Activated T-cell treated with anti-CD3 and anti-CD28 coated beads for 24 hours (primary cell): ENCODE measurements around the gene GFPT1.

Experiments
- DNase-seq: peaks from one replicate; pipeline ENCODE4 v3.0.0-alpha.2; 2020; ENCODE audit warnings: low read depth

The GFPT1 gene

GRCh38 chr2:69291004-69291650, 95.9 kb downstream of the GFPT1 start:
- DNase-seq, result no peak

- no peak for DNase-seq
Observed at GRCh38 chr2:69288429-69288828, 98.6 kb downstream of the GFPT1 start.

- no peak for DNase-seq
Observed at GRCh38 chr2:69287544-69287943, 99.5 kb downstream of the GFPT1 start.

GRCh38 chr2:69285379-69285894, 101.6 kb downstream of the GFPT1 start:
- no peak for DNase-seq

- no peak for DNase-seq
Observed at GRCh38 chr2:69280796-69281412, 106.1 kb downstream of the GFPT1 start.

- no peak for DNase-seq
Observed at GRCh38 chr2:69279931-69280681, 106.9 kb downstream of the GFPT1 start.

- no peak for DNase-seq
Observed at GRCh38 chr2:69279211-69279610, 107.8 kb downstream of the GFPT1 start.

GRCh38 chr2:69278366-69278765, 108.7 kb downstream of the GFPT1 start:
- DNase-seq, result no peak

- DNase-seq, result no peak
Observed at GRCh38 chr2:69275490-69275889, 111.5 kb downstream of the GFPT1 start.

- no peak for DNase-seq
Observed at GRCh38 chr2:69272803-69273471, 114.1 kb downstream of the GFPT1 start.

GRCh38 chr2:69271831-69272257, 115.2 kb downstream of the GFPT1 start:
- no peak for DNase-seq
